Vagina (tissue), 2 donors: ENCODE data around the gene ANXA6.

ENCODE experiments used
- CTCF ChIP-seq, 3 experiments: fragments of 450-650 bp in 2 of 3; fragments of 200-600 bp in 1 of 3; sonication (generic) in 1 of 3; IDR thresholded peaks; one replicate each; pipeline ENCODE4 v1.5.1; 2017 to 2019; ENCODE audit warnings: antibody characterized with exemption in 3 of 3, mild to moderate bottlenecking in 2 of 3, moderate library complexity in 2 of 3
- POLR2A ChIP-seq, 2 donors: fragments of 450-650 bp; IDR thresholded peaks; one replicate each; pipeline ENCODE4 v1.6.1; 2017; ENCODE audit warnings: antibody characterized with exemption in 2 of 2, mild to moderate bottlenecking in 2 of 2, moderate library complexity in 2 of 2

GRCh38 chr5:151142933-151143332 is 14.6 kb downstream of the ANXA6 start:
- TF ChIP-seq CTCF (IDR thresholded peaks at IDR 0.05) (no peak), POLR2A (IDR thresholded peaks at IDR 0.05) (no peak)
